Measurements from ENCODE around the gene EIF4A3. TPM values are rescaled to one million over a fixed set of nuclear protein-coding genes. Genes with fewer than 3 reads are reported as not detected.

EIF4A3 gene
- total RNA-seq, 1 donor from 2014 or later, result 104 TPM

GRCh38 chr17:80191192-80191591 is 44.3 kb upstream of the EIF4A3 start:
- no peak for TF ChIP-seq CTCF (conservative IDR thresholded peaks at IDR 0.05)
- Mint-ChIP-seq H3K4me3 (no peak overlapping the region), H3K27me3 (no peaks in the 10 kb centered on the region), H3K4me1 (ENCODE audit: unreplicated experiment) (peaks cover 12% of the 10 kb centered on the region), H3K9me3 (no peaks in the 10 kb centered on the region), H3K36me3 (no peaks in the 10 kb centered on the region), H3K27ac (no peak overlapping the region)
- no peak for DNase-seq (ENCODE audit: extremely low spot score, unreplicated experiment)

GRCh38 chr17:80190716-80191115 is 43.8 kb upstream of the EIF4A3 start:
- no peaks in the 10 kb centered on the region for H3K36me3 Mint-ChIP-seq
- H3K4me1 Mint-ChIP-seq (ENCODE audit: unreplicated experiment), result peaks cover 13% of the 10 kb centered on the region
- no peak overlapping the region for H3K4me3 Mint-ChIP-seq
- DNase-seq (ENCODE audit: extremely low spot score, unreplicated experiment), result no peak
- no peak overlapping the region for H3K27ac Mint-ChIP-seq
- no peaks in the 10 kb centered on the region for H3K9me3 Mint-ChIP-seq
- no peaks in the 10 kb centered on the region for H3K27me3 Mint-ChIP-seq
- no peak for TF ChIP-seq CTCF (conservative IDR thresholded peaks at IDR 0.05)

- Mint-ChIP-seq H3K27me3 (no peaks in the 10 kb centered on the region), H3K36me3 (no peaks in the 10 kb centered on the region), H3K4me1 (ENCODE audit: unreplicated experiment) (peaks cover 15% of the 10 kb centered on the region), H3K9me3 (no peaks in the 10 kb centered on the region), H3K27ac (no peak overlapping the region), H3K4me3 (no peak overlapping the region)
- DNase-seq (ENCODE audit: extremely low spot score, unreplicated experiment), result no peak
- TF ChIP-seq CTCF (conservative IDR thresholded peaks at IDR 0.05), result no peak
Observed at GRCh38 chr17:80189611-80190010, 42.7 kb upstream of the EIF4A3 start.

DNA sequence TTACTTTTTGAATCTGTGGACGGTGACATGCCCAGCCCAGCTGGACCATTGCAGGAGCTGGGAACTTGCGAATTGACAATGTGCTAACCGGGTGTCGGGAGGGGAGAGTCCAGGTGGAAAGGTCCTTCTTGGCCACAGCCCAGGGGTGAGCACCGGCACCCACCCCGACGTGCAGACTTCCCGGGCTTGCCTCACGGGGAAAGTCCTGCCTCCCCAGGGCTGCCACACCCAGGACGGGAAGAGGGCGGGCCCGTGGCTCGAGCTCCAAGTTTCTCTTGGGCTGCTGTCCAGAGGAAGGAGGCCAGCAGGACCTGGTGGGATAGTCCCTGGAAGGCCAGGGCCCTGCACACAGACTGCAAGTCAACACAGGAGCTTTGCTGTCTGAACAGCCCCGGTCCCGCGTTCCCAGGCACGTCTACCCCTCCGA is 40.6 kb upstream of the EIF4A3 start:
- DNase-seq (ENCODE audit: extremely low spot score, unreplicated experiment), result no peak
- H3K36me3 Mint-ChIP-seq, result no peaks in the 10 kb centered on the region
- no peak overlapping the region for H3K27ac Mint-ChIP-seq
- H3K4me3 Mint-ChIP-seq, result no peak overlapping the region
- TF ChIP-seq CTCF (conservative IDR thresholded peaks at IDR 0.05), result no peak
- no peaks in the 10 kb centered on the region for H3K27me3 Mint-ChIP-seq
- peaks cover 11% of the 10 kb centered on the region for H3K4me1 Mint-ChIP-seq (ENCODE audit: unreplicated experiment)
- no peaks in the 10 kb centered on the region for H3K9me3 Mint-ChIP-seq

- no peaks in the 10 kb centered on the region for H3K27me3 Mint-ChIP-seq
- no peaks in the 10 kb centered on the region for H3K9me3 Mint-ChIP-seq
- H3K36me3 Mint-ChIP-seq, result no peaks in the 10 kb centered on the region
- H3K4me1 Mint-ChIP-seq (ENCODE audit: unreplicated experiment), result peaks cover 9% of the 10 kb centered on the region
- no peak overlapping the region for H3K27ac Mint-ChIP-seq
- no peak for TF ChIP-seq CTCF (conservative IDR thresholded peaks at IDR 0.05)
- no peak for DNase-seq (ENCODE audit: extremely low spot score, unreplicated experiment)
- no peak overlapping the region for H3K4me3 Mint-ChIP-seq
Observed at GRCh38 chr17:80187090-80187489, 40.2 kb upstream of the EIF4A3 start.

DNA sequence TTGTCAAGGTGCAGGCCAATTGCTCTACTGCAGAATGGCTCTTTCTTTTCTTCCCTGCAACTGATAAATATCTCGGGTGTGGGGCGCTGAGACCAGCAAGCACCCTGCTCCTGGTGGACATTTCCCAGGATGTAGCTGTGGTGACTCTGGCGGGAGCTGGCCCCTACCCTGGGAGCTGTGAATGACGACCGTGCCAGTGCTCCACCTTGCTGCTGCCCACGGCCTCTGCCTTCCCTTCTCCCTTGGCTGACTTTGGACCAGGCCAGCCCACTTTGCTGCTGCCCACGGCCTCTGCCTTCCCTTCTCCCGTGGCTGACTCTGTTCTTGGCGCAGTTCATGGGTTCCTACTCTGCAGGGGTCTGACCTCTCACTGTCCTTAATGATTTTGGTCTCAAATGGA is 39.0 kb upstream of the EIF4A3 start:
- H3K27me3 Mint-ChIP-seq, result no peaks in the 10 kb centered on the region
- peaks cover 3% of the 10 kb centered on the region for H3K4me1 Mint-ChIP-seq (ENCODE audit: unreplicated experiment)
- H3K36me3 Mint-ChIP-seq, result no peaks in the 10 kb centered on the region
- no peaks in the 10 kb centered on the region for H3K9me3 Mint-ChIP-seq
- H3K4me3 Mint-ChIP-seq, result no peak overlapping the region
- no peak for TF ChIP-seq CTCF (conservative IDR thresholded peaks at IDR 0.05)
- no peak overlapping the region for H3K27ac Mint-ChIP-seq
- DNase-seq (ENCODE audit: extremely low spot score, unreplicated experiment), result no peak
